Fibroblast of skin of right biceps (primary cell): ENCODE results near the gene CDC40.

Experiments
- DNase-seq: peaks from one replicate; pipeline ENCODE4 v3.0.0-alpha.2; 2013

The CDC40 gene

DNA sequence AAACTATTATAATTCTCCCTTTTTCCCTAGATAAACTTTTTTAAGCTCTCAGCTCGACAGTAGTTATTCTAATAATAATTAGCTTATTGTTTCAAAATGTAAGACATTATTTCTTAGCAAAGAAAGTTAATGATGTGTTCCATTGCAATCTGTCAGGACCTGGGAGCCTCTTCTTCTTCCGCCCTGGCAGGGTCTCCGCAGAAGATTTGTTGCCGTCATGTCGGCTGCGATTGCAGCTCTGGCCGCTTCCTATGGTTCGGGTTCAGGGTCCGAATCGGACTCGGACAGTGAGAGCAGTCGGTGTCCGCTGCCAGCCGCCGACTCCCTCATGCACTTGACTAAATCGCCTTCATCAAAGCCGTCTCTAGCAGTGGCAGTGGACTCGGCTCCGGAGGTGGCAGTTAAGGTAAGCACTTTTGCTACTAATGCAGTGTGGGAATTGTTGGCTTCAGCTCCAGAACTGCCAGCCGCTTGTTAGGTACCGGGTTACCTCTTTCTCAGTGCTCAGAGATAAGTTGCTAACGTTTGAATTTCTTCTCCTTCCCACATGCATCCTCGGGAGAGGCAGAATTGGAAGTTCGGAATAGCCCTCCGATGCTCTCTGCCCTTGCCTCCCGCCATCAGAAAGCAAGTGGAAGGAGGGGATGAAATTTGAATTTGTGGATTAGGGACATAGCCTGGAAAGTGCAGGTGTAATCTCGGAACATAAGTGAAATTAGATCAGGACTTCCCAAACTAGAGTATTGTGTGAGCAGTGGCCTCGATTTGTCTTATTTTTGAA, at the start of gene CDC40:
TSS of gene CDC40 (plus strand) at position 200 of the 781 bp plus-strand sequence. CDS start at position 218, 18 bp downstream.
- no peak for DNase-seq

DNA sequence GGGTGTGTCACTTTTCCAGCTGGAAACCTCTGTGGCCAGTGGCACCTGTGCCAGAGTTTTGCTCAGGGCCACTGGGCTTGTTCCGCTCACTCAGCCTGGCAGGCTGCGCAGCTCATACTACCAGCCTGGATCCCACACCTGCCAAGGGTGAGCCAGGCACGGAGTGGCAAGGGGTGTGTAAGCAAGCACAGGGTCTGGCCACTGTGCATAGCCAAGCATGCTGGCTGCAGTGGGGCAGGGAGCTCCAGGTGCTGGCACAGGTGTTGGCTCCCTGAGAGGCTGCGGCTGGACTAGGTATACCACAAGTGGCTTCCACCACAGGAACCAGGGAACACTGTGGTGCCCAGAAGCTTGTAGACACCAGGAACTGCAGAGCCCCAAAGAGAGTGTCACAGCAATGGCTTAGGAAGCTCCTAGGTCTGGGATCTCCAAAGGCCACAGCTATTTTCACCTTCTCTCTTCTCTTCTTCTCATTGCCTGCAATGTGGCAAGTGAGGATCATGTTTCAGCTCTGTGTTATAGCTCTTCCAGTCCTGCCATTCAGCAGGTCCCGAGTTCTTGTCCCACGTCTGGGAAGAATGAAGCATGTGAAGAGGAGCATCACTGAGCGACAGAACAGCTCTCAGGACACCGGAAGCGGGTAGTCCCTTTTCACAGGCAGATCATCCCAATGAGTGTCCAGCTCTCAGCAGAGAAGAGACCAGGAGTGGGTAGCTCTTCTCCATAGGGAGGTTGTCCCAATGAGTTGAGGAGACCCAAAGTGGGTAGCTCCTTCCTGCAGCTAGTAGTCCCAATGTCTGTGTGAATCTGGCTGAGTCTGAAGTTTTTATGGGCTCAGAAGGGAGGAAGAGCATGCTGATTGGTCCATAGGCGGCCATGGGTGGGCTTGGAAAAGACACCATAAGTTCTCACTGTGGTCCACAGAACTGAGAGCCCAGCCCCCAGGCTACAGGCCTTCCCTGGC, 42.0 kb upstream of the CDC40 start:
- no peak for DNase-seq

DNA sequence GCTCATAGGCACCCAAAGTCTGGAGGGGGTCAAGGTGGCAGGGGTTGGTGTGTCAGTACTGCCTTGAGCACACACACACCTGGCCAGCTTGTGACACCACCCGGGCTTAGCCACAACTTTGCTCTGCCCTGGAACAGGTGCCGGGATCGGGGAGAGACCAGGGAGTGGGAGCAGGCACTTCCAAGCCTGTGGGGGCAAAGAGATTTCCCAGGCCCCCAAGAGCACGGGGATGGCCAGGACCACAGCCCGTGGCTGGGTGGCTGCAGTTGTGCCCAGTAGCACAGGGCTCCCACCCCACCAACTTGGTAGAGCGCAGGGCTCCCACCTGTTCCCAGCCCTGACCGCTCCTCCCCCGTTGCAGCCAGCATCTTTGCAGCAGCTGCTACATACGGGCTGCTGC, 41.2 kb upstream of the CDC40 start:
- no peak for DNase-seq

DNA sequence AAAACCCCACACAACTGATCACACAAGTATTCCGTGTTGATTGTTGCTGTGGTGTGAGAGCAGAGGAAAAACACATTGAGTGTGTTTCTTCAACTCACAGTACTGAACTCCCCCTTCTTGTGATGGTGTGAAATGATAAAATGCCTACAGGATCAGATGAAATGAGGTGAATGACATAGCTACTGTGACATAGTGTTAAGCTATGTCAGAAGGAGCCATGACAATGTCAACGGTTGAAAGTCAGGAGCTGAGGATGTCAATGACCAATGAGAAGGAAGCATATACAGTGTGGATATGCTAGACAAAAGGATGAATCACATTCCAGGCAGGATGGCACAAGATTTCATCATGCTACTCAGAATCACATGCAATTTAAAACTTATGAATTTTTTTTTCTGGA, 39.6 kb upstream of the CDC40 start:
- DNase-seq, result peak; percentile 84

DNA sequence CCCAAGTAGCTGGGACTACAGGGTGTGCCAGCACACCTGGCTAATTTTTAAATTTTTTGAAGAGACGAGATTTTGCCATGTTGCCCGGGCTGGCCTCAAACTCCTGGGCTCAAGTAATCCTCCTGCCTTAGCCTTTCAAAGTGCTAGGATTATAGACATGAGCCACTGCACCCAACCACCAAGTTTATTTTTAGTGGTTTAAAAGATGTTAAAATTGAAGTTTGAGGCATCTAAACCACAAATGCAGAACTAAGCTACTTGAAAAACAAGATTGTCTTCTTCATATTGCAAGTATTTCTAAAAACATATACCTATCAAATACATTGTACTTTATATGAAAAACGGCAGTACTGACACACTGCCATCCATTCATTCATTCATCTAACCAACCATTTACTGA, 32.4 kb upstream of the CDC40 start:
- DNase-seq, result no peak

DNA sequence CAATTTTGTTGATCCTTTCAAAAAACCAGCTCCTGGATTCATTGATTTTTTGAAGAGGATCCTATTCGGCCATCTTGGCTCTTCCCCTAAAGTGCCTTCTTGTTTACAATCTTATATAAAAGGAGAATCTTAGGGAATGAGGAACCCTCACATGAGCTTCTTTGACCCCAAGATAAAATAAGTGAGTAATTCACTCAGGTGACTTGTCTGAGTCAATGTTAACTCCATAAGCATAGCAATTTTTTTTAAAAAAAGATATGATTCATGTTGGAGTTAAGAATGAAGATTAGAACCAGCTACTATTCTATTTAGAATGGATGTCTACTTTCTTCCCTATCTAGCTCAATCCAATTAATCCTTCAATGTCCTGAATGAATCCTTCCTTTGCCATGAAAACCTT, 21.7 kb upstream of the CDC40 start:
- DNase-seq, result no peak

DNA sequence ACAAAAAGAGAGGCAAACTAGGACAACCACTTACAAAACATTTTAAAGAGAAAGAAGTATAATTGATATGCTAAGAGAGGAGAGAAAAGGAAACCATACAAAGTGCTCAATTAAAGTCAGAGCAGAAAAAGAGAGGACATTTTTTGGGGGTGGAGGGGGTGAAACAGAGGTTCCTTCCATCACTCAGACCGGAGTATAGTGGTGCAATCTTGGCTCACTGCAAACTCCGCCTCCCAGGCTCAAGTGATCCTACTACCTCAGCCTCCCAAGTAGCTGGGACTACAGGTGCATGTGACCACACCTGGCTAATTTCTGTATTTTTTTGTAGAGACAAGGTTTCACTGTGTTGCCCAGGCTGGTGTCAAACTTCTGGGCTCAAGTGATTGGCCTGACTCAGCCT, 10.1 kb upstream of the CDC40 start:
- DNase-seq, result no peak

DNA sequence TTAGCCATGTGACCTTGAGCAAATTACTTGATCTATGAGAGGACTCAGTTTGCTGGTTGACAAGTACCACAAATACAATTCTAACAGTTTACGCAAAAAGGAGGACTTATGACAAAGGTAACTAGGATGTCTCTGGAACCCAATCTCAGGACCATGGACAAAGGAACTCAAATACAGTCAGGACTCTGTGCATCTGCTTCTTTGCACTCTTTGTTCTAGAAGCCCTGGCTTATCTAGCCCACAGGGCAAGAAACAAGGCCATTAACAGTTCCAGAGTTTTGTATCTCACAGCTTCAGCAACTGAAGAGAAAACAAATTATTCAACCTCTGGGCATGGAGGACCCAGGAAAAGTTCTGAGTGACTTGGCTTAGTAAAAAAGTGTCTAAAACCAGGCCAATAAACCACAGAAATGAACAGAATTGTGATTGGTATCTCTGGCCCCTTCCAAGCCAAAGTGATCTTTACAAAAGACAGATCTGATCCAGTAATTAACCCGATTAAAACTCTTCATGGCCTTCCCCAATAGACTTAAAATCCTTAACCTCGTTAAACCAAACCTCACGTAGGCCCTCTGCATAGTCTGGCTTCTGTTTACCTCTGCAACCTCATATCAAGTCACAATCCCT, 6.6 kb upstream of the CDC40 start:
- DNase-seq, result no peak

DNA sequence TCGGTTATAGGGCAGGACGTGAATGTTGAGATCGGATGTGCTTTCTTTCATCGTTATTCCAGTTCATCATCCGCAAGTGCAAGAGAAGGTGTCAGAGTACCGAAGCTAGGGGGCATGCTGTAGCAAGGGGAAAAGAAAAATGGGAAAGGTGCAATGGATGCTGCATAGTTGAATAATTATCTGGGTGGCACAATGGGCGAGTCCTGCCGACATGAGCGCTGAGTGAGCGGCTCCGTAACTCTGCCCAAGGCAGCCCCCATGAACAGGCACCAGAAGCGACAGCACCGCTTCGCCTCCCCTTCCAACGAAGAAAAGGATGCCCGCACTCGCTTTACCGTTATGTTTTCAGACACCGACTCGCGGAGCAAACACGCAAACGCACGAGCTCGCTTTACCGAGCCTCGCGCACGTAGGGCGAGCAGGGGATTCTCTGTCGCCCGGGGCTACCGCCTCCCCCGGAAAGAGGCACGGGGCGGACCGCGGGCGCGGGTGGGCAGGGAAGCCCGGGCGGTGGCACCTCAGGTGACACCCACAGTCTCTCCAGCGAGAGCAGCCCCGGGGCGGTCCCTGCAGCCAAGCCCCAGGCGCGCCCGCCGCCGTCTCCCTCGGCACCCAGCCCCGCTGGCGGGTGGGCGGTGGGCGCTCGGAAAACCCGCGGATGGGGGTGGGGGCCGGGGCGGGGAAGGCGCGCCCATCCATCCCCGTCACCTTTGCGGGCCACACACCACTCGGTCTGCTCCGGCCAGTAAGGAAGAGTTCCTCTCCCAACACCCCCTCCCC, 1.4 kb upstream of the CDC40 start:
- DNase-seq, result peak; percentile 64

DNA sequence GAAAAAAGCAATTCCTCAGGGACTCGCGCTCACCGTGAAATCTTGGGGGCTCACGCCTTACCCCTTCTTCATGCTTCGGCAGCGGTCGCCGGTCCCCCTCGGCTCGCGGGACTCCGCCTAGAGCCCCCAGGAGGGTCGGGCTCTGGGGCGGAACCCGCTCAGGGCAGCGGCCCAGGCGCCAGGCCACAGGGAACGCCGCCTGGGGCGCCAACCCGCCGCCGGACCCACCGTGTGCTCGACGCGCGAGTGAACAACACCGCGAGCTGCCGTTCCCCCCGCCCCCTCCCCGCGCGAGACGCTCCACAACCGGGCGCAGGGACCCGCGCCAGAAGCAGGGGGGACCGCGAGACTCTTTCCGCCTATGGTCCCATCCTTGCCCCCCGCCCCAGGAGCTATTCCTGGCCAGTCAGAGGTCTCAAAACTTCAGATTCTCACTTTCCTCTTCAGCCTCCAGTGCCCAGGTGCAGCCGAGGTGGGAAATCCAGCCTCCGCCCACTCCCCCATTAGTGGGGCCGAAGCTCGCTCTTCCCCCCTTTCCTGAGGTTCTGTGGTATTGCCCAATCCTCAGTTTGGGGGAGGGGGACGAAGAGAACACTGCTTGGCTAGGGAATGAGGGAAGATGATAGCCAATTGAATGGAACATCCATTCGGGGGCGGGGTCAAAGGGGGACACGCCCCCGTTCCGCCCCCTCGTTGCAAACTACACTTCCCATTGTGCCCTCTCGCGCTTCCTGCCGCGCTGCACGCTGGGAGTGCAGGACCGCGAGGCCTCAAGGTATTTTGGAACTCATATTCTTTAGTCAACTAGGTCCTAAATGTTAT, 610 bp upstream of the CDC40 start, which contains the start of gene WASF1:
TSS of gene WASF1 (minus strand) at position 265 of the 822 bp plus-strand sequence. CDS start 52,069 bp downstream, outside the sequence.
- DNase-seq, result peak; percentile 99

DNA sequence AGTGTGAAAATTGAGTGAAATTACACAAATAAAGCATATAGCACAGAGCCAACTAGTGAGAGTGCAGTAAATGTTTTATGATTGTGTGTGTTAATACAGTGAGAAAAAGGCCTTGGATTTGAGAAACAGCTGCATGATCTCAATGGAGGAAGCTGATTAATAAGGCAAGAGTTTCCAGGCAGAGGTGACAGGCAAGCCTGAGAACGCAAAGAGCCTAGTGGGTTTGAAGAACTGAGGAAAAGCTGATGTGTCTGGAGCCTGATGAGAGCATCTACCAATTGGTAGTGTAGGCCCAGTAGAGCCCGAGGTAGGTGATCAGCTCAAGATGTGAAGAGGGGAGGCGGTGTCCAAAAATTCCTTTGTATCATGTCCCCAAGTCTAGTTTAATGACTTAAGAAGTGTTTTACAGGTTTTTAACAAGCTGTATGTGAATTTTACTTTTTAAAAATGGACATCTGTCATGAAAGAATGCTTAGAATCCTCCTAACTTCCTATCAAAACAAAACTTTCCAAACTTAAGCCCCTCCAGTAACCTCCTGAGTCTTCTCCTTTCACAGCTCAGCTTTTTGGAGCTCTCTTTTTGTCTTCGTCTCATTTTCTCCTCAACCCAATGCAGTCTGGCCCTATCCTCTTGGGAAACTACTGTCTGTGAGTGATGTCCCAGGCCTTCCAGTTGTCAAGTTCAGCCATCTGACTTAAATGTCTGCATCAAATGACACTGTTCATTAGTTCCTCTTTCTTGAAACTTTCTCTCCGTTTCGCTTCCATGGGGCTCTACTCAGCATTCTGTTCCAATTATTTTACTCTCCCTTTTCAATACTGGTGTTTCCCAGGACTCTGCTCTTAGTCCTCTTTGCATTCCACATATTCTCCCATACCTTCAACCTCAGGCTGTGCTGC, 1.2 kb downstream of the CDC40 start:
- no peak for DNase-seq

DNA sequence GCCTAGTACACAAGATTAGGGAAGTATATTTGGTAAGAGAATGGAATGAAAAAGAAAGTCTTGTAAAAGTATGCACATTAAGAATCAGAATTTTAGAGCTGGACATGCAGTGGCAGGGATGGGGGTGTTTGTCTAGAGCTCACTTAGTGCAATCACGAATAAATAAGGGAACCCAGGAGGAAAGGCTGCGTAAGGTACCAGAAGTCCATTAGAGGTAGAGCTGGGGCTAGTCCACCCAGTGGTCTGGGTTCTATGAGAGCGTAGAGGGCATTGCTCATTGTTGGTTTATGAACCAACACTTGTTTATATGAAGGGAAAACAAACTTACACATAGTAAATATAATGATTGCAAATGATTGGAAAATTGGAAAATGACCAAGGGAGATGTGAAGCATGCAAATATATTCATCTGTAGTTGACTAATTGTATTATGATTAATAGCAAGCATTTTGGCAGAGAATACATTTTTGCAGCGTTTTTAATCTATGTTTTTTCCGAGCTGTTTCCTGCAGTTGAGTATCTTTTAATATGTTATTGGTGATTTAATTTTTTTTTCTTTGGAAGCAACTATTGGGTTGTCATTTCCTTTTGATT, 3.2 kb downstream of the CDC40 start:
- no peak for DNase-seq

DNA sequence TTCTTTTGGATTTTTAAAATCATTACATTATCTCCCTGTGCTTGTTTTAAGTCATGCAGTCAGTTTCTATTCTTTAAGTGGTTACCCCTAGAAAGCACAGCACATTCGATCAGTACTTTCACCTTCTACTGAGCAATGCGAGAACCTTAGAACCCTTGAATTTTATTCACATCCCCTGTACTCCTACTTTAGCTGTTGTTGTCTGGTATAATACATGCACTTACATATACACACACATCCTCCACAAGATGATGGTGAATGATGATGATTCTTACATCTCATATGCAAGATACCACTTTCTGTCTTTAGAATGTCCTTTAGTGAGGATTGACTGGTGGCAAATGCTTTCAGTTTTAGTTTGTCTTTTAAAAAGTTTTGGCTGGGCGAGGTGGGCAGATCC, 5.7 kb downstream of the CDC40 start:
- DNase-seq, result no peak

DNA sequence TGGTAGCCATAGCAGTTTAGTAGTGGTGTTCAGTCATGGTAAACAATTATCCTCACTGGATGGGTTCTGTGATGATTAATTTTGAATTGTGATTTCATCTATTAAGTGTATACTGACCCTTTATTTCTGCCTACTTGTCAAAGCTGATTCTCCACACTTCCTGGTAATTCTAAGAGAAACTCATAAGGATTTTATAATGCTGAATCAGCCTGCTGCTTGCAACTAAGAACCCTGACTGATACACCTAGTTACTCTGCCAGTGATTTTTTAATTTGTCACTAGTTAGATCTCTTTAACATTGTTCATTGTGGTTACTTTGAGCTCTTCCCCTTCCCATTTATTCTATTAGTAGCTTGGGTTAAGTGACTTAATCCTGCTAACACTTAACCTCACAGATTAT, 8.6 kb downstream of the CDC40 start:
- DNase-seq, result peak; percentile 31

DNA sequence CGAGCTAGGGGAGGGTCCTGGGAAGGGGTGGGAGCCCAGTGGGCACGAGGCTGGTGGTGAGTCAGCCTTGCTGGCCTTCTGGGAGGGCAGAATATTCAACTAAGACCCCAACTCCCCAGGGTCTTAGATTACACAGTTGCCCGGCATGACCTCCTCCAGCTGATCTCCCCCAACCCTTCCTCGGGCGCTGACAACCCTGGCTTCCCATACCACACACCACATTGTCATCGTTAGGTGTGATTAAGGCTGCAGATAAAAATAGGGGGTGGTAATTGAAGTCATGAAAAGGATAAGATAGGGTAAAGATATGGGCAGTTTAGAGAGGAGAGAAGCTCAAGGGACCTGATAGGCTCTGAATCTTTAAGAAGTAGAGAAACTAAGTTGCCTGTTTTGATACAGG, 10.5 kb downstream of the CDC40 start:
- DNase-seq, result no peak

DNA sequence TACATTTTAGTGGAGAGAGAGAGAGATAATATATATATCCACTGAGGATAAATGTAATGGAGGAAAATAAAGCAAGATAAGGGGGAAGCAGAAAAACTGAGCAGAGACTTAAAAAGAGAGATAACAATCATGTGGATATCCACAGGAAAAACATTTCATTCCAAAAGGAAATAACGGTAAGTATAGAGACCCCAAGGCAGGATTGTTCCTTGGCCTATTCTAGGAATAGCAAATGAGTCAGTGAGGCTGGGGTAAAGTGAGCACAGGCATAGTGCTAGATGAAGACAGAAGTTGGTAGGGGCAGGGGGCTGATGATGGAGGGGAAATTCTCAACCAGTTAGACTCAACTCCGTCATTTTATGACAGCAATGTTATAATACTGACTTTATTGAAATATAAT, 11.2 kb downstream of the CDC40 start:
- no peak for DNase-seq

DNA sequence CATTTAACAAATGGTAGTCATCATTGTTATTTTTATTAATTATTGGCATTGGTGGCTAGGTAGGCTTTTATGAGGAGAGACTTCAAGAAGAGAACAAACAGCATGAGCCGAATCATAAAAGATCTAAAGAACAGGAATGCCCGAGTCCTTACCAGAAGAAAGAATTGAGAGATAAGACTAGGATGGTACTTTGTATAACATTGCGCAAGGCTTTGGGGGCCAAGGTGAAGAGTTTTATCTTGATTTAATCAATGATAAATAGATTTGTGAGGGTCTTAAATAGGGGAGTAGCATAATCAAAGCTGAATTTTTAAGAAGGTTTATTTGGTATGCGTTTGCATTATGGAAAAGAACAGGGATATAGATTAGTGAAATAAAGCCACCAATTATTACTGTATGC, 15.4 kb downstream of the CDC40 start:
- DNase-seq, result no peak

DNA sequence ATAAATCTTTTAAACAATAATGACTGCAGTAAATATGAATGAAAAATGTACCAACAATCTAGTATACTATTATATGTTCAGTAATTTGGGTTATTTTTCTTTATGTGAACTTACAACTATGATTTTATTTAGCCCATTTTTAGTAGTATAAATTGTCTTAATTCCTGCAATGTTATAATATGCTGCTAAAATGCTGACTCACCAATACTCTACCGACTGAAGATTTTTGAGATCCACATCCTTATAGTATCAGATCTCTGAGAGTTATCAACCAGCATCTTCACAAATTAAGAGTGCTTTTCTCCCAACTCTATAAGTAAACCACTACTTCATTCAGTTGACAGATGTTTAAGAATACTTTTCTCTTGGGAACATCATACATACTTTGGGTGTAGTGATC, 16.6 kb downstream of the CDC40 start:
- no peak for DNase-seq

DNA sequence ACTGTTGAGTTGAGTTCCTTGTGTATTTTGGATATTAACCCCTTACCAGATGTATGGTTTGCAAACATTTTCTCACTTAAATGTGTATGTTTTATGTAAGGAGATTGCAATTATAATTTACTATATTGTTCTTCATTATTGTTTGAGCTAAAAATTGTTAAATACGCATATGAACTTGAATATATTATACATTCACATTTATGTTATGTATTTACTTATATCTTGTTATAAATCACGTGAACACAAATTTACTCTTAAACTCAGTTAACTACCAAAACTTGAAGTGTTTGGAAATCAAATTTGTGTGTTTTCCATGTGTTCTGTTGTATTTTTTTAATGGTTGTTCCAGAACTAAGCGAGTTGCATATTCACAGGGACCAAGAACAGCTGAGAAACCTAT, 18.3 kb downstream of the CDC40 start:
- no peak for DNase-seq
